HCT116 (cell line): ENCODE measurements around the gene GPX2. TPM values are rescaled to one million over a fixed set of nuclear protein-coding genes. Genes with fewer than 3 reads are reported as not detected.

Experiments used
- ATAC-seq: fragments of 200-7000 bp; cut with Tn5 transposase; 2 replicates; pipeline ENCODE4 v1.9.1; 2020; ENCODE audit warnings: mild to moderate bottlenecking, moderate library complexity
- BruUV-seq: library from RNA; stranded (reverse); fragments of 400-500 nt; replicated peaks from 2 replicates; lab custom pipeline; 2021; lab: Mats Ljungman, UMichigan
- CTCF ChIA-PET: fragments of 300-600 bp; sonication (Branson Sonifier 250); formaldehyde crosslinking; loops from one replicate; lab custom pipeline; 2021; ENCODE audit warnings: antibody characterized with exemption; lab: Charles Lee
- POLR2A ChIA-PET: fragments of 300-600, 350-600 bp; sonication (Branson Sonifier 250); formaldehyde crosslinking; loops from one replicate; lab custom pipeline; 2021; ENCODE audit warnings: antibody characterized with exemption; lab: Charles Lee
- RAD21 ChIA-PET, 2 experiments: fragments of 300-600 bp; sonication (Branson Sonifier 250); formaldehyde crosslinking; loops; one replicate each; lab custom pipeline; 2023; ENCODE audit warnings: low total read pairs in 2 of 2; ENCODE audit not compliant: uncharacterized antibody in 2 of 2, unreplicated experiment in 2 of 2, low non-redundant PET in 1 of 2; lab: Charles Lee
- DNase-seq: peaks from one replicate; pipeline ENCODE4 v3.0.0-alpha.2; 2010; ENCODE audit warnings: low read depth, low spot score
- H2AFZ ChIP-seq: fragments of 200-600 bp; shearing (Covaris generic), sonication (generic); 2 replicates; pipeline ENCODE4 v1.6.1; 2017; ENCODE audit warnings: low read depth, mixed run types, mixed read lengths, antibody characterized with exemption, low read length; ENCODE audit not compliant: poor library complexity, severe bottlenecking
- H3K27ac ChIP-seq: 2 replicates; pipeline ENCODE4 v1.5.1; 2012; ENCODE audit warnings: low read depth, low read length
- H3K27me3 ChIP-seq: fragments of 200-600 bp; sonication (generic); 2 replicates; pipeline ENCODE4 v1.6.1; 2016; ENCODE audit warnings: mixed run types, low read length, mixed read lengths; ENCODE audit not compliant: insufficient read depth
- H3K36me3 ChIP-seq, 2 experiments: fragments of 200-500 bp in 1 of 2; fragments of 200-600 bp in 1 of 2; sonication (Bioruptor generic) in 1 of 2; sonication (generic) in 1 of 2; 2 replicates each; pipeline versions ENCODE4 v1.5.1 to v1.6.1; 2014 to 2016; ENCODE audit warnings: low read length in 2 of 2, inconsistent platforms in 1 of 2, mixed read lengths in 1 of 2, mixed run types in 1 of 2; ENCODE audit not compliant: insufficient read depth in 2 of 2, control insufficient read depth in 1 of 2
- H3K4me1 ChIP-seq, 2 experiments: fragments of 200-600 bp in 1 of 2; sonication (generic) in 1 of 2; 2 replicates each; pipeline versions ENCODE4 v1.5.1 to v1.6.1; 2012 to 2017; ENCODE audit warnings: low read length in 2 of 2, inconsistent platforms in 1 of 2, mild to moderate bottlenecking in 1 of 2, mixed read lengths in 1 of 2, mixed run types in 1 of 2, moderate library complexity in 1 of 2; ENCODE audit not compliant: insufficient read depth in 2 of 2, control insufficient read depth in 1 of 2
- H3K4me2 ChIP-seq: fragments of 200-600 bp; sonication (generic); 2 replicates; pipeline ENCODE4 v1.6.1; 2017; ENCODE audit warnings: mixed run types, low read length, mixed read lengths
- H3K4me3 ChIP-seq, 2 experiments: fragments of 200-600 bp in 1 of 2; sonication (generic) in 1 of 2; replicated peaks in 1 of 2; 2 replicates each; pipeline ENCODE4 v1.5.1; 2011 to 2016; ENCODE audit warnings: low read length in 2 of 2, control low read depth in 1 of 2, low read depth in 1 of 2, mild to moderate bottlenecking in 1 of 2, mixed read lengths in 1 of 2, mixed run types in 1 of 2
- H3K79me2 ChIP-seq: fragments of 200-600 bp; sonication (generic); 2 replicates; pipeline ENCODE4 v1.6.1; 2017; ENCODE audit warnings: mild to moderate bottlenecking, mixed run types, low read length, moderate library complexity, mixed read lengths; ENCODE audit not compliant: insufficient read depth
- H3K9ac ChIP-seq: fragments of 200-600 bp; sonication (generic); 2 replicates; pipeline ENCODE4 v1.6.1; 2016; ENCODE audit warnings: low read length, mixed read lengths
- H3K9me2 ChIP-seq: fragments of 200-600 bp; sonication (generic), shearing (Covaris generic); 2 replicates; pipeline ENCODE4 v1.6.1; 2017; ENCODE audit warnings: mixed run types, mild to moderate bottlenecking, moderate library complexity; ENCODE audit not compliant: insufficient read depth
- H3K9me3 ChIP-seq, 2 experiments: fragments of 200-500 bp in 1 of 2; fragments of 200-600 bp in 1 of 2; sonication (Bioruptor generic) in 1 of 2; sonication (generic) in 1 of 2; 2 replicates each; pipeline ENCODE4 v1.6.1; 2014 to 2017; ENCODE audit warnings: low read length in 2 of 2, mixed read lengths in 2 of 2, inconsistent platforms in 1 of 2, low read depth in 1 of 2, mild to moderate bottlenecking in 1 of 2, mixed run types in 1 of 2, moderate library complexity in 1 of 2; ENCODE audit not compliant: control insufficient read depth in 1 of 2, insufficient read depth in 1 of 2
- H4K20me1 ChIP-seq: fragments of 200-600 bp; sonication (generic), shearing (Covaris generic); 2 replicates; pipeline ENCODE4 v1.6.1; 2017; ENCODE audit warnings: mixed run types, mild to moderate bottlenecking, moderate library complexity; ENCODE audit not compliant: insufficient read depth
- CBX3 ChIP-seq: IDR thresholded peaks from 2 replicates; pipeline ENCODE4 v1.6.1; 2012; ENCODE audit warnings: low read depth
- CTCF ChIP-seq, 3 experiments: fragments of 200-600 bp in 1 of 3; sonication (generic) in 1 of 3; IDR thresholded peaks in 2 of 3; conservative IDR thresholded peaks in 1 of 3; 2 replicates each; pipeline ENCODE4 v1.5.1; 2012 to 2017; ENCODE audit warnings: low read depth in 2 of 3, low read length in 2 of 3, antibody characterized with exemption in 1 of 3, borderline replicate concordance in 1 of 3, control low read depth in 1 of 3, mild to moderate bottlenecking in 1 of 3, mixed read lengths in 1 of 3, mixed run types in 1 of 3, moderate library complexity in 1 of 3; ENCODE audit not compliant: insufficient read depth in 1 of 3
- FOSL1 ChIP-seq: IDR thresholded peaks from 2 replicates; pipeline ENCODE4 v1.6.1; 2012; ENCODE audit warnings: low read depth
- MAX ChIP-seq: IDR thresholded peaks from 2 replicates; pipeline ENCODE4 v1.6.1; 2012
- POLR2AphosphoS5 ChIP-seq: IDR thresholded peaks from 2 replicates; pipeline ENCODE4 v1.6.1; 2011; ENCODE audit warnings: mild to moderate bottlenecking, low read depth, low read length, moderate library complexity
- RAD21 ChIP-seq: IDR thresholded peaks from 2 replicates; pipeline ENCODE4 v1.6.1; 2012; ENCODE audit warnings: low read depth, mild to moderate bottlenecking
- SRF ChIP-seq: IDR thresholded peaks from 2 replicates; pipeline ENCODE4 v1.6.1; 2012; ENCODE audit warnings: low read depth
- TCF7L2 ChIP-seq: IDR thresholded peaks from 2 replicates; pipeline ENCODE4 v1.7.0; 2011; ENCODE audit warnings: borderline replicate concordance, inconsistent platforms; ENCODE audit not compliant: insufficient read depth, insufficient read length; ENCODE audit errors: extremely low read depth
- YY1 ChIP-seq: IDR thresholded peaks from 2 replicates; pipeline ENCODE4 v1.6.1; 2011; ENCODE audit warnings: low read length, low read depth, moderate library complexity, mild to moderate bottlenecking; ENCODE audit not compliant: insufficient replicate concordance; ENCODE audit errors: extremely low read depth
- ZFX ChIP-seq: fragments of 450-650 bp; IDR thresholded peaks from 2 replicates; pipeline ENCODE4 v1.6.1; 2017
- intact Hi-C: fragments of 100-400 bp; cut with micrococcal nuclease; formaldehyde crosslinking; loops from 2 replicates; pipeline ENCODE4 v1.10.0; 2022
- total RNA-seq: library from RNA; stranded (reverse); gene quantifications from one replicate; pipeline ENCODE4 v1.2.1, GENCODE V29; 2021; ENCODE audit not compliant: unreplicated experiment
- TF ChIP-seq, protein P1 (sequence below): IDR thresholded peaks from 2 replicates; pipeline ENCODE4 v1.6.1; 2011; ENCODE audit warnings: mild to moderate bottlenecking, low read length, moderate library complexity; ENCODE audit not compliant: insufficient replicate concordance; ENCODE audit errors: extremely low read depth

GPX2 gene
- total RNA-seq, 1 experiment from 2014 or later = 0.61 TPM

DNA sequence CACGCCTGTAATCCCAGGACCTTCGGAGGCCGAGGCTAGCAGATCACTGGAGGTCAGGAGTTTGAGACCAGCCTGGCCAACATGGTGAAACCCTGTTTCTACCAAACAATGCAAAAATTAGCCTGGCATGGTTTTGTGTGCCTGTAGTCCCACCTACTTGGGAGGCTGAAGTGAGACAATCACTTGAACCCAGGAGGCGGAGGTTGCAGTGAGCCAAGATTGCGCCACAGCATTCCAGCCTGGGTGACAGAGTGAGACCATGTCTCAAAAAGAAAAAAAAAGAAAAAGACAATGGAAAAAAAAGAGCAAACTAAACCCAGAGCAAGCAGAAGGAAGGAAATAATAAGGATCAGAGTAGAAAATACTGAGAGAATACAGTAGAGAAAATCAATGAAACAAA lies 22.9 kb downstream of the GPX2 start (continued):
- TF ChIP-seq, protein P1, sequence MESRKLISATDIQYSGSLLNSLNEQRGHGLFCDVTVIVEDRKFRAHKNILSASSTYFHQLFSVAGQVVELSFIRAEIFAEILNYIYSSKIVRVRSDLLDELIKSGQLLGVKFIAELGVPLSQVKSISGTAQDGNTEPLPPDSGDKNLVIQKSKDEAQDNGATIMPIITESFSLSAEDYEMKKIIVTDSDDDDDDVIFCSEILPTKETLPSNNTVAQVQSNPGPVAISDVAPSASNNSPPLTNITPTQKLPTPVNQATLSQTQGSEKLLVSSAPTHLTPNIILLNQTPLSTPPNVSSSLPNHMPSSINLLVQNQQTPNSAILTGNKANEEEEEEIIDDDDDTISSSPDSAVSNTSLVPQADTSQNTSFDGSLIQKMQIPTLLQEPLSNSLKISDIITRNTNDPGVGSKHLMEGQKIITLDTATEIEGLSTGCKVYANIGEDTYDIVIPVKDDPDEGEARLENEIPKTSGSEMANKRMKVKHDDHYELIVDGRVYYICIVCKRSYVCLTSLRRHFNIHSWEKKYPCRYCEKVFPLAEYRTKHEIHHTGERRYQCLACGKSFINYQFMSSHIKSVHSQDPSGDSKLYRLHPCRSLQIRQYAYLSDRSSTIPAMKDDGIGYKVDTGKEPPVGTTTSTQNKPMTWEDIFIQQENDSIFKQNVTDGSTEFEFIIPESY = no peak

DNA sequence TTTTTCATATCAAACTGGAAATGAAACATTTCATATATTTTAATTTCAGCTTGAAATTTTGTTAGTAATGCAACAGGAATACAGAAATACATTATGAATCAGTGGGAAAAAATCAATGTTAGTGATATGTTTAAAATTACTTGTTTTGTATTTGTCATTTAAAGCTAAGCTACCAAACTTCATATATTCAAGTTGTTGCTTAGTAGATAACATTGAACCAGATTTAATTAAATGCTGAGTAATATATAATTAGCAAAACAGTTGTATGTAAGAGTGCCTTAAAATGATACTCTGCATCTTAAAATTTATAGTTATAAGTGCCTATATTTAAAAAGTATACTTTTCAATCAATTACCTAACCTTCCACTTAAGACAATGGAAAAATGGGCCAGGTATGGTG lies 23.3 kb downstream of the GPX2 start:
- Histone ChIP-seq H3K4me2 (no peak overlapping the region), H4K20me1 (no peaks in the 10 kb centered on the region), H3K4me3 (no peak overlapping the region), H3K9ac (no peak overlapping the region), H3K9me3 (no peaks in the 10 kb centered on the region), H3K4me1 (peaks cover 6 to 10% of the 10 kb centered on the region in 2 experiments; a peak in 3 of 4 replicates), H3K27me3 (no peaks in the 10 kb centered on the region), H3K9me2 (no peaks in the 10 kb centered on the region), H3K79me2 (peaks cover 95% of the 10 kb centered on the region), H3K36me3 (peaks cover 0 to 9% of the 10 kb centered on the region in 2 experiments; a peak in 2 of 4 replicates), H2AFZ (no peak overlapping the region), H3K27ac (no peak overlapping the region)
- ChIA-PET POLR2A (no interaction called here), CTCF (no interaction called here), RAD21 (no interaction called here)
- BruUV-seq = no TSS peak
- intact Hi-C loops = no loop called here
- TF ChIP-seq POLR2AphosphoS5 (no peak), MAX (no peak), TCF7L2 (no peak), CBX3 (no peak), RAD21 (no peak), ZFX (no peak), FOSL1 (no peak), SRF (no peak), CTCF (IDR thresholded peaks at IDR 0.05 in 2 of 3, conservative IDR thresholded peaks at IDR 0.05 in 1 of 3; ENCODE audit: borderline replicate concordance in 1 of 3, insufficient read depth in 1 of 3, low read depth in 2 of 3, low read length in 2 of 3) (no peak), YY1 (no peak)
- TF ChIP-seq, protein P1 = no peak
- no peak for DNase-seq
- no peak for ATAC-seq
